Dermis microvascular lymphatic vessel endothelial cell (primary cell): ENCODE measurements around the gene ATP2A3. TPM values are rescaled to one million over a fixed set of nuclear protein-coding genes. Genes with fewer than 3 reads are reported as not detected.

Source experiments
- DNase-seq, 2 donors: peaks; one replicate each; pipeline versions ENCODE4 v3.0.0 to v3.0.0-alpha.2; 2010; ENCODE audit warnings: low read depth in 2 of 2
- total RNA-seq: library from RNA; depleted of rRNA; stranded (reverse); fragments of >200 nt; gene quantifications from 2 replicates; pipeline ENCODE4 v1.2.1, GENCODE V29; 2014

Gene ATP2A3
- total RNA-seq, 1 donor from 2014 or later: not detected

GRCh38 chr17:3912827-3913226 is 51.4 kb downstream of the ATP2A3 start:
- DNase-seq: no peak

- no peak for DNase-seq
Observed at GRCh38 chr17:3911271-3912053, 52.8 kb downstream of the ATP2A3 start.

- no peak for DNase-seq
Observed at GRCh38 chr17:3910420-3911270, 53.6 kb downstream of the ATP2A3 start.

DNA sequence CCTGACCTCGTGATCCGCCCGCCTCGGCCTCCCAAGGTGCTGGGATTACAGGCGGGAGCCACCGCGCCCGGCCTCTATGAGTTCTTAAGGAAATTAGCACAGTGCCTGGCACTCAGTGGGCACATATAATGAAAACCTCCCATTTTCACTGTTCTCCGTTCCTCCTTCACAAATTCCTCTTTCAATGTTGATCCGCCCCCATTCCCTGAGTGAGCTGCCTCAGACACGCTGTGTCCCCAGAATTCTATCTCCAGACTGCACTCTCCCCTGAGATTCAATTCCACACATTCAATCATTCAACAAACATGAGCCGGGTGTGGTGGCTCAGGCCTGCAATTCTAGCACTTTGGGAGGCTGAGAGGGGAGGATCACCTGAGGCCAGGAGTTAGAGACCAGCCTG is 55.0 kb downstream of the ATP2A3 start:
- DNase-seq: no peak

GRCh38 chr17:3907483-3908216 is 56.6 kb downstream of the ATP2A3 start:
- DNase-seq: no peak

GRCh38 chr17:3906881-3907280 is 57.4 kb downstream of the ATP2A3 start:
- DNase-seq: no peak

DNA sequence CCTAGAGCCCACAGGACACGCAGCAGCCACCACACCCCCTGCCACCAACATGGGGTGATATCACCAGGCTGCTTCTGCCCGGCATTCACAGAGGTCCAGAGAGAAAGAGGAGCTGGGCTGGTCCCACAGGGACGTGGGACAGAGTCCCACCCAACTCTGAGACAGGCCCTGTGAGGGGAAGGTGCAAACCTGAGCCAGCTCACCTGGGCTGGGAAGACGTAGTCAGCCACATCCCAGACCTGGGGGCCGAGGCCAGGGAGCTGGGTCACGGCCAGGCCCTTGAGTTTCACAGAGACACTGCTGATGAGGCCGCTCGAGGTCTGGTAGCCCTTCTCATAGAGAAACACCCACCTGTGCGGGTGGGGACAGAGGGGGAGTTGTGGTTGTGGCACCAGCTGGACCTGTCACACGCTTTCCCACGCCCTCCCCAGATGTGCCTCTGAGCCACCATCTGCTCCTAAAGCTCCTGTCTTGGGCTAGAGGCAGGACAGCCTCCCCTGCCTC is 59.2 kb downstream of the ATP2A3 start:
- DNase-seq: no peak

GRCh38 chr17:3904501-3904900 is 59.7 kb downstream of the ATP2A3 start:
- DNase-seq: no peak

DNA sequence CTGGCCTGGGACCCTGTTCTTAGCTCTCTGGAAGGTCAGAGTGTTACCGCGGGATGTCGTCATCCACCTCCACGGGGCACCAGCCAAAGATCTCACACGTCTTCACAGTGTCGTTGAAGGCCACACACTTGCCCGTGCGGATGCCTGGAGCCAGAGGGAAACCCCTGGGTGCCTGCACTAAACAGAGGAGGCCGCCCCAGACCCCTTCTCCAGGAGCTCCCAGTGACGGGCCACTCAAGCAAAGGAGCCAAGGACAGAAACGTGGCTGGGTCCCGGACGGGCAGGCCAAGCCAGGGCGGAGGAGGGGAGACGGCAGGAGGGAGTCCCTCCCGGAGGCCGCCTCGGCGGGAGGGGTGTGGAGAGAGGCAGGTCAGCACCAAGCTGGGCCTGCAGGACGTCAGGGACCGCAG is 60.4 kb downstream of the ATP2A3 start:
- DNase-seq: no peak

- DNase-seq: no peak
Observed at GRCh38 chr17:3903051-3903825, 61.0 kb downstream of the ATP2A3 start.

- DNase-seq: no peak
Observed at GRCh38 chr17:3900646-3901045, 63.6 kb downstream of the ATP2A3 start.

- DNase-seq: no peak
Observed at GRCh38 chr17:3897731-3898130, 66.5 kb downstream of the ATP2A3 start.

DNA sequence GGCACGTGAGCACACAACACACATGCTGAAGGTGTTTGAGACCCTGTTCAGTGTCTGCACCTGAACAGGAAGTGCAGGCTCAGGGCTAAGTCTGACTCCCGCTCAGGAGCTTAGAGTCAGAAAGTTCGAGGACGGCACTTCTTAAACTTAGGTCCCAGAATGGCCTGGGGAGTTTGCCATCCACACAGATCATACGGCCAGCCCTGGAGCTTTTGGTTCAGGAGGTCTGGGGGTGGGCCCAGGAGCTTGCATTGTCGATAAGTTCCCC is 67.3 kb downstream of the ATP2A3 start:
- no peak for DNase-seq

GRCh38 chr17:3896108-3896967 is 67.9 kb downstream of the ATP2A3 start:
- DNase-seq: no peak

GRCh38 chr17:3895354-3895753 is 68.9 kb downstream of the ATP2A3 start:
- no peak for DNase-seq

DNA sequence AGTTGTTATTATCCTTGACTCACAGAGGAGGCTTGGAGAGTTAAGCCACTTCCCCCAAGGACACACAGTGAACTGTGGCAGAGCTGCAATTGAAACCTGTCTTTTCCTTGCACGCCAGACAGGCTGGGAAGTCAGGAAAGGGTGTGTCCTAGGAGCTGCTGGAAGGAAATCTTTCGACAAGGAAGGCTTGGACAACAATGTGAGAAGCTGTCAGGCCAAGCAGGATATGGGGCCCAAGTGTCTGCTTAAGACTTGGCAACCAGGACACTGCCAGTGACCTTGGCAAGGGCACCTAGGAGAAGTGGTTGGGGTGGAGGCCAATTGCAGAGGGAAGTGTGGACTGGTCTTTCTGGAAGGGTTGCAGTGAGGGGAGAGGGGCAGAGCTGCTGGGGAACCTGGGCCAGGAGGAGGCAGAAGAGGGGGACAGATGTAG is 69.3 kb downstream of the ATP2A3 start:
- peak in 1 of 2 donors; percentile 68 for DNase-seq

DNA sequence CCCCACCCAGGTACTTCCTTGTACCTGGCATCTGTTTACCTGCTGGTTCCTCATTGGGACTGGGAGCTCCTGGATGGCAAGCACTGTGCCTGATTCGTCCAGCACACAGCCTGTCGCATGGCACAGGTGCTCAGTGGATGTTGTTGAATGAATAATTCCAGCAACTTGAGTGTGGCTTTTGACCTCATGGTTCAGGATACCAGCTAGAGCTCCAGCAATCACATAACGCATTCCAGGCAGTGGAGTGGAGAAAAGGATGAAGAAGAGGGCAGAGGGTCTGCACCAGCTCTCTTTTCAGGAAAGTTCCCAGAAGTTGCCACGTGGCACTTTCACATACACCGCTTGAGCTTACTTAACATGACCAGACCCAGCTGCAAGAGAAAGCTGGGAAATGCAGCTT is 70.0 kb downstream of the ATP2A3 start:
- no peak for DNase-seq

DNA sequence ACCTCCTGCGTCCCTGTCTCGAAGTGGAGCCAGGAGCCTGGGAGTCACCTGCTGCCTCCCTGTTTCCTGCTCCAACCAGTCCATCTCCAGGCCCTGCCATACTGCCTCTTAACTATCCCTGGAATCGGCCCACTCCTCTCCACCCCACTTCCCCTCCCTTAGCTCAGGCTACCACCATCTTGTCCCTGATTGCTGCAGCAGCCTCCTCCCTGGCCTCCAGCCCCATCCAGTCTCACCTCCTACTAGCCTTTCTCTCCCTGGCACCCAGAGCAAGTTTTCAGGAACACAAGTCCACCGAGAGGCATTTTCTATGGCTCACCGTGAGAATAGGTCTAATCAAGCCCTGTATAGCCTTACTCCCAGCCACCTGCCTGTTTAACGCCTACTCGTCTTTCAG is 70.5 kb downstream of the ATP2A3 start:
- no peak for DNase-seq

DNA sequence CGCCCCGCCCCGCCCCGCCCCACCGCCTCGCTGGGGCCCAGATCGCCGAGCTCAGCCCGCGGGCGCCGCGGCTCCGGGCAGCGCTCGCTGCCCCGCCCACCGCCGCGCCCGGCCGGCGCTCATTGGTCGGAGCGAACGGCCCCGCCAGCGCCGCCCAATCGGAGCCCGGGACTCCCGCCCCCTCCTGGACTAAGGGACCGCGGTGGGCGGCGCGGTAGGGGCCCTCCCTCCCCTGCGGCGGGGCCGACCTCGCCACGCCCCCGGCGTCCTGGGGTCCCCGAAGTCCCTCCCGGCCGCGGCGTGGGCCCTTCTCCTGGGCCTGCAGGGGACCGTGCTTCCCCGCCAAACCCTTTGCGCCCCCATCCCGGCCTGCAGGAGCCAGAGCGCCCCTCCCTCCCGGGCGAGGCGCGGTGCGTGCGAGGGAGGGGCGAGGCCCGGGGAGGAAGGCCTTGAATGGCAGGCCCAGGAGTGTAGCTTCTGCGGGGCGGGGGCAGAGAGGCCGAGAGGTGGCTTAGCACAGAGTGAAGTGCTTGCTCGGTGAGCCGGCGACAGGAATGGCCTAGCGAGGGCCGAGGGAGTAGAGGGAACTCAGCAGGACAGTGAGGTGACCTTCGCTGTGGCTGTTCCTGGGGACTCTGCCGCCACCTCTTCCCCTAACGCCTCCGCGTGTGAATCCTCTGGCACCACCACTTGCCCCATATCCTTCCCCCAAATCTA is 71.1 kb downstream of the ATP2A3 start, which contains the start of gene CAMKK1:
Gene CAMKK1 (minus strand): TSS at position 51 of the 717 bp plus-strand sequence. CDS start 7,366 bp downstream, outside the sequence.
- peak; percentile 36 to 90 for DNase-seq
